Left ventricle myocardium superior (tissue), 1 donor: Measurements from ENCODE around the gene DAGLB. TPM values are rescaled to one million over a fixed set of nuclear protein-coding genes. Genes with fewer than 3 reads are reported as not detected.
"Not testable (repeated sequence)": the region's sequence is repeated elsewhere in the genome, so short reads cannot be mapped to it uniquely, and the experiment has no call there.

Source experiments
- ATAC-seq: fragments of 200-7000 bp; cut with Tn5 transposase; one replicate; pipeline ENCODE4 v1.9.1; 2020; ENCODE audit warnings: mild to moderate bottlenecking, moderate library complexity
- DNase-seq: peaks from one replicate; pipeline ENCODE4 v3.0.0-alpha.2; 2020
- intact Hi-C: fragments of 100-400 bp; cut with micrococcal nuclease; formaldehyde crosslinking; loops from one replicate; pipeline ENCODE4 v1.11.0; 2022
- total RNA-seq: library from RNA; stranded (reverse); fragmentation: NEBNext Ultra II Directional; extraction: Animal tissue kit (Norgen Biotek cat#: 25700); gene quantifications from one replicate; pipeline ENCODE4 v1.2.1, GENCODE V29; 2021
- donor health status: DM: no; HTN: yes; CAD: no; lungs with severe emphysema.

Gene DAGLB
- total RNA-seq, 1 donor from 2014 or later, result 10.1 TPM

GRCh38 chr7:6385110-6385781, 62.5 kb downstream of the DAGLB start:
- ATAC-seq (peak; percentile 61), DNase-seq (no peak)
- intact Hi-C loops, result no loop called here

- intact Hi-C loops, result no loop called here
- ATAC-seq (no peak), DNase-seq (no peak)
Observed at GRCh38 chr7:6384327-6384726, 63.4 kb downstream of the DAGLB start.

GRCh38 chr7:6382817-6383216, 64.9 kb downstream of the DAGLB start:
- intact Hi-C loops, result no loop called here
- ATAC-seq, result no peak
- no peak for DNase-seq

GRCh38 chr7:6381846-6382245, 65.9 kb downstream of the DAGLB start:
- ATAC-seq, DNase-seq, intact Hi-C loops: not testable (repeated sequence)

- intact Hi-C loops, result no loop called here
- no peak for ATAC-seq
- DNase-seq, result no peak
Observed at GRCh38 chr7:6380310-6381095, 67.3 kb downstream of the DAGLB start.

- intact Hi-C loops, result no loop called here
- no peak for ATAC-seq
Observed at GRCh38 chr7:6379886-6380285, 67.9 kb downstream of the DAGLB start.

GRCh38 chr7:6378556-6378955, 69.2 kb downstream of the DAGLB start:
- DNase-seq, intact Hi-C loops, ATAC-seq: not testable (repeated sequence)

More at GRCh38 chr7:6379886-6380285, 67.9 kb downstream of the DAGLB start:
- DNase-seq, result no peak

- ATAC-seq, result no peak
- DNase-seq, result no peak
Observed at GRCh38 chr7:6376820-6377219, 70.9 kb downstream of the DAGLB start.

GRCh38 chr7:6375348-6376101, 72.2 kb downstream of the DAGLB start:
- DNase-seq, result no peak
- intact Hi-C loops, result no loop called here
- no peak for ATAC-seq

More at GRCh38 chr7:6376820-6377219, 70.9 kb downstream of the DAGLB start:
- intact Hi-C loops, result no loop called here

- intact Hi-C loops, result no loop called here
- no peak for DNase-seq
- no peak for ATAC-seq
Observed at GRCh38 chr7:6367701-6368211, 80.0 kb downstream of the DAGLB start.

GRCh38 chr7:6365451-6365850, 82.3 kb downstream of the DAGLB start:
- ATAC-seq, result no peak
- intact Hi-C loops, result no loop called here
- DNase-seq, result no peak

- intact Hi-C loops, result no loop called here
- no peak for DNase-seq
- no peak for ATAC-seq
Observed at GRCh38 chr7:6360841-6361240, 86.9 kb downstream of the DAGLB start.

- ATAC-seq (no peak), DNase-seq (no peak)
- intact Hi-C loops, result no loop called here
Observed at GRCh38 chr7:6359734-6360133, 88.0 kb downstream of the DAGLB start.

Other genes starting within 250 kb of the DAGLB start
- 27.8 TPM for gene CYTH3, start 175.3 kb downstream of the DAGLB start, total RNA-seq
- 35.5 TPM for gene FAM220A, start 99.0 kb downstream of the DAGLB start, total RNA-seq
- 140 TPM for gene RAC1, start 73.4 kb downstream of the DAGLB start, total RNA-seq
- gene KDELR2, start 36.2 kb upstream of the DAGLB start, total RNA-seq, result 45.5 TPM
- not detected for gene GRID2IP, start 103.5 kb upstream of the DAGLB start, total RNA-seq
- 35.9 TPM for gene ZDHHC4, start 129.5 kb upstream of the DAGLB start, total RNA-seq
- gene INTS15, start 142.1 kb upstream of the DAGLB start, total RNA-seq, result 16.9 TPM
- gene ZNF853, start 167.7 kb upstream of the DAGLB start, total RNA-seq, result 11.1 TPM
- gene ZNF316, start 189.4 kb upstream of the DAGLB start, total RNA-seq, result 20.7 TPM